GM12873 (cell line): ENCODE data around the gene NRN1.
A peak's percentile ranks its signal among the peaks of the same experiment; 100 is the strongest.

Source experiments
- TF ChIP-seq, protein P1 (sequence below): IDR thresholded peaks from 2 replicates; pipeline ENCODE4 v1.5.1; 2012; ENCODE audit warnings: low read depth, mild to moderate bottlenecking, moderate library complexity, low read length, control low read depth; ENCODE audit not compliant: insufficient read depth; ENCODE audit errors: missing control alignments

Gene NRN1

DNA sequence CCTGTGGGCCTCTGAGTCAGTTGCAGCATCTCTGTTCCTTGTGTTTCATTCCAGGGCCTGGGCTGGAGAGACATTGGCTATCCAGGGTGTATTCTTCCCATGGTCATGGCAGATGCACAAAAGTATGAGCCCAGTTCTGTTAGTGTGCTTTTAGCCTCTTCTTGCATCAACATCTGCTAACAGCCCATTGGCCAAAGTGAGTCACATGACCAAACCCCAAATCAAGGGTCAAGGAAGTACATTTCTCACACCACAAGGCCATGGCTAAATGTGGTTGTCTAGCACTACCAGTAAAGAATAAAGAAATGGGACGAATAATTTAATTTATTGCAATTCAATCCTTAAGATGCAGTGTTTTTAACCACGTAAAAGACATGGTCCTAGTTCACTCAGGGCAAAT is 43.9 kb downstream of the NRN1 start:
- TF ChIP-seq, protein P1, sequence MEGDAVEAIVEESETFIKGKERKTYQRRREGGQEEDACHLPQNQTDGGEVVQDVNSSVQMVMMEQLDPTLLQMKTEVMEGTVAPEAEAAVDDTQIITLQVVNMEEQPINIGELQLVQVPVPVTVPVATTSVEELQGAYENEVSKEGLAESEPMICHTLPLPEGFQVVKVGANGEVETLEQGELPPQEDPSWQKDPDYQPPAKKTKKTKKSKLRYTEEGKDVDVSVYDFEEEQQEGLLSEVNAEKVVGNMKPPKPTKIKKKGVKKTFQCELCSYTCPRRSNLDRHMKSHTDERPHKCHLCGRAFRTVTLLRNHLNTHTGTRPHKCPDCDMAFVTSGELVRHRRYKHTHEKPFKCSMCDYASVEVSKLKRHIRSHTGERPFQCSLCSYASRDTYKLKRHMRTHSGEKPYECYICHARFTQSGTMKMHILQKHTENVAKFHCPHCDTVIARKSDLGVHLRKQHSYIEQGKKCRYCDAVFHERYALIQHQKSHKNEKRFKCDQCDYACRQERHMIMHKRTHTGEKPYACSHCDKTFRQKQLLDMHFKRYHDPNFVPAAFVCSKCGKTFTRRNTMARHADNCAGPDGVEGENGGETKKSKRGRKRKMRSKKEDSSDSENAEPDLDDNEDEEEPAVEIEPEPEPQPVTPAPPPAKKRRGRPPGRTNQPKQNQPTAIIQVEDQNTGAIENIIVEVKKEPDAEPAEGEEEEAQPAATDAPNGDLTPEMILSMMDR, result no peak

DNA sequence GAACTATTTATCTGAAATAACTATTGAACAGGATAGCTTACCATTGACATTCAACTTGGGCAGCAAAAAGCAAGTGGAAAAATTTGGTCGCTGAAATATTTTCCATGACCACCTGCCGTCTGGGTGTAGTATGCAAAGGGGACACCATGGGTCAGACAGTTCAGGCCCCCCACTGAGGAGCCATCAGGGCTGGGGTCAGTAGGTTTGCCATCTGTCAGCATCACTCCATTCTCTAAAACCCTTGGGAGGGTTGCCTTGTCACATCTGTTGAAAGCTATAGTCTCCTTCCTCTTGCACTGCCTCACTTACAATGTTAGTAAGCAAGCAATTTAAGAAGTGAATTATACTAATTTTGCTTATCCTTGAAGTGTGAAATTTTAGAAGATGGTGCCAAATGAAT is 44.9 kb downstream of the NRN1 start:
- TF ChIP-seq, protein P1, result no peak

DNA sequence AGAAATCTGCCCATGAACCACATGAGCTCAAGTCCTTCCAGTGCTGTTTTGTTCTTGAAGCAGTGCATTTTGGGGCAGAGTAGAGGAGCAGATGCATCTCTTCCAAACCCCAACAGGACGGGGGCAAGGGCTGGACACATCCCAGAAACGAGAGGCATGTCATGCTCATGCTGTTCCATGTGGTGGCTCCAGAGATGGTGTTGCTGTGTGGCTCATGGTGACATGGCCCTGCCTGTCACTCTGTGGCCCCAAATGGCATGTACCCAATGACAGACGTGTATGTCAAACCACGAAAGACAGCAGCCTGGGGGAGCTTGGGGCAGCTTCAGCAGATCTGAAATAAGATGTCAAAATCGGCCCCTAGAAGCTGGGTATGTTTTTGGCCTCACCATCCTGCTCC is 46.3 kb downstream of the NRN1 start:
- TF ChIP-seq, protein P1, result peak; percentile 7

DNA sequence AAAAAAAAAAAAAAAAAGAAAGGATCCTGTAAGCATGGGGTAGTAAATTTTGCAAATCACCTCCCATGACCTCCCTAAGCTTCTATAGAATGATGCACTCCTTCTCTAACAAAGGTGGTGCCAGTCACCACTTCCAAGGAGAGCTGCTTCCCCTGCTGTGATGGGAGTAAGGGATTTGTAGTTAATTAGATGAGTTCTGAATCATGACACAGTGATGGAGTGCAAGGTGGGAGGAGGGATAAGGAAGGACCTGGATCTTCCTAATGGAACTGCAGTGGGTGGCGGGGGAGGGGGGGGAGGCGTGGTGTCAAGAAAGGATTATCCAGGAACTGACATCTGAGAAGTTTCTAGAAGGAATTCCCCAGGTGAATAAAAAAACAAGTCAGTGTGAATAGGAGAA is 47.8 kb downstream of the NRN1 start:
- TF ChIP-seq, protein P1, result no peak

DNA sequence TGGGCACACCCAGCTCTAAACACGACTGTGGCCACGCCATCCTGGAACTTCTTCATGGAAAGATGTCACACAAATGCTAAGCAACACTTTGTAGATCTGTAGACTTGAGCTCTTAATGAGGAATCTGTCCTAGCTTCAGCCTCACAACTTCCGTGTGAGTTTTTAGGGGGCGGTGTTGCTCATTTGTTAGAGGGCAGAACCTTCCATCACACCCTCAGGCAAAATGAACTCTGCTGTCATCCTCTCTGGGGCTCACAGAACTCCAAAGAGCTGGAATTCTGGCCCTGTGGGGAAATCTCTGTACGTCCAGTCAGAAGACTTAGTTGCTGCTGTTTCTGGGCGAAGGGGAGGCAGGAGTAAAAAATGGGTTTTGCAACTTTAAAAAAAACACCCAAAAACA is 49.8 kb downstream of the NRN1 start:
- TF ChIP-seq, protein P1, result no peak

DNA sequence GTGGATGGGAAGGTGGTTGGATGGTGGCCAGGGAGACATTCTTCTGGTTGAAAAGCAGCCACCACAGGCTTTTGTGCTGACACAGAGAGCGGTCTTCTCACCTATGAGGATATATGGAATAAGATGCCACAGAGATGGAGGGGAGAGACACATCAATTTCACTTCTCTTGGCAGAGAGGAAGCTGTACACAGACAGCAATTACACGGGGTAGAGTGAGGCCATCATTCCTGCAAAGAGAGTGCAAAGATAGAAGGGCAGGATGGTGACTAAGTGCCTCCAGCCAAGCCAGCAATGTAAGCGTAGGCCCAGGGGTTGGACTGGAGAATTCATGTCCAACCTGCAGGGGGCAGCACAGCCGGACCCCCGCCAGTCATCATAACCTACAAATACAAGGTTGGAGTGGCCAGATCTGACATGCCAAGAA is 56.4 kb downstream of the NRN1 start:
- TF ChIP-seq, protein P1, result peak; percentile 68
